Activated CD4-positive, alpha-beta T cell treated with anti-CD3 and anti-CD28 coated beads, Interleukin-2, amount 50 U/mL, for 4 hours (primary cell): ENCODE measurements around the gene SBK2.

ENCODE experiments used
- DNase-seq, 2 experiments: peaks; one replicate each; pipeline ENCODE4 v3.0.0-alpha.2; 2020

The SBK2 gene

GRCh38 chr19:55553217-55554182 is 16.6 kb upstream of the SBK2 start:
- no peak for DNase-seq

- DNase-seq = no peak
Measured at GRCh38 chr19:55552620-55553019, 15.7 kb upstream of the SBK2 start.

- DNase-seq = no peak
Measured at GRCh38 chr19:55552206-55552605, 15.3 kb upstream of the SBK2 start.

- no peak for DNase-seq
Measured at GRCh38 chr19:55550321-55550650, 13.4 kb upstream of the SBK2 start.

- no peak for DNase-seq
Measured at GRCh38 chr19:55549500-55550320, 12.8 kb upstream of the SBK2 start.

- DNase-seq = no peak
Measured at GRCh38 chr19:55546822-55547614, 10.1 kb upstream of the SBK2 start.

GRCh38 chr19:55546011-55546410 is 9.1 kb upstream of the SBK2 start:
- no peak for DNase-seq

GRCh38 chr19:55545443-55545842 is 8.5 kb upstream of the SBK2 start, which contains the start of gene SBK3:
Gene SBK3, minus strand, starts transcription at chr19:55545543. Its CDS starts 0 bp downstream, at chr19:55545543.
- no peak for DNase-seq

- DNase-seq = no peak
Measured at GRCh38 chr19:55544776-55545439, 8.0 kb upstream of the SBK2 start.

GRCh38 chr19:55544014-55544413 is 7.1 kb upstream of the SBK2 start:
- DNase-seq = no peak

GRCh38 chr19:55543567-55543966 is 6.6 kb upstream of the SBK2 start:
- DNase-seq = no peak

GRCh38 chr19:55542292-55542855 is 5.4 kb upstream of the SBK2 start:
- no peak for DNase-seq

GRCh38 chr19:55541091-55541490 is 4.2 kb upstream of the SBK2 start:
- no peak for DNase-seq

- no peak for DNase-seq
Measured at GRCh38 chr19:55540619-55541018, 3.7 kb upstream of the SBK2 start.

- DNase-seq = no peak
Measured at GRCh38 chr19:55539090-55539984, 2.4 kb upstream of the SBK2 start.

GRCh38 chr19:55538132-55538531 is 1.2 kb upstream of the SBK2 start:
- no peak for DNase-seq

GRCh38 chr19:55537741-55538111 is 793 bp upstream of the SBK2 start:
- no peak for DNase-seq

GRCh38 chr19:55536366-55536765 is 567 bp downstream of the SBK2 start:
- DNase-seq = no peak

GRCh38 chr19:55535965-55536350 is 975 bp downstream of the SBK2 start:
- DNase-seq = no peak

GRCh38 chr19:55535173-55535964 is 1.6 kb downstream of the SBK2 start:
- DNase-seq = no peak
